GM10266 (cell line): ENCODE data around the gene SIPA1.
"Not testable (repeated sequence)": the region's sequence is repeated elsewhere in the genome, so short reads cannot be mapped to it uniquely, and the experiment has no call there.

Source experiments
- DNase-seq: peaks from one replicate; pipeline ENCODE4 v3.0.0; 2012; ENCODE audit errors: extremely low spot score
- CTCF ChIP-seq: IDR thresholded peaks from 2 replicates; pipeline ENCODE4 v1.5.1; 2012; ENCODE audit warnings: mild to moderate bottlenecking, low read depth; ENCODE audit not compliant: control insufficient read depth, insufficient read depth; ENCODE audit errors: missing control alignments

SIPA1 gene

DNA sequence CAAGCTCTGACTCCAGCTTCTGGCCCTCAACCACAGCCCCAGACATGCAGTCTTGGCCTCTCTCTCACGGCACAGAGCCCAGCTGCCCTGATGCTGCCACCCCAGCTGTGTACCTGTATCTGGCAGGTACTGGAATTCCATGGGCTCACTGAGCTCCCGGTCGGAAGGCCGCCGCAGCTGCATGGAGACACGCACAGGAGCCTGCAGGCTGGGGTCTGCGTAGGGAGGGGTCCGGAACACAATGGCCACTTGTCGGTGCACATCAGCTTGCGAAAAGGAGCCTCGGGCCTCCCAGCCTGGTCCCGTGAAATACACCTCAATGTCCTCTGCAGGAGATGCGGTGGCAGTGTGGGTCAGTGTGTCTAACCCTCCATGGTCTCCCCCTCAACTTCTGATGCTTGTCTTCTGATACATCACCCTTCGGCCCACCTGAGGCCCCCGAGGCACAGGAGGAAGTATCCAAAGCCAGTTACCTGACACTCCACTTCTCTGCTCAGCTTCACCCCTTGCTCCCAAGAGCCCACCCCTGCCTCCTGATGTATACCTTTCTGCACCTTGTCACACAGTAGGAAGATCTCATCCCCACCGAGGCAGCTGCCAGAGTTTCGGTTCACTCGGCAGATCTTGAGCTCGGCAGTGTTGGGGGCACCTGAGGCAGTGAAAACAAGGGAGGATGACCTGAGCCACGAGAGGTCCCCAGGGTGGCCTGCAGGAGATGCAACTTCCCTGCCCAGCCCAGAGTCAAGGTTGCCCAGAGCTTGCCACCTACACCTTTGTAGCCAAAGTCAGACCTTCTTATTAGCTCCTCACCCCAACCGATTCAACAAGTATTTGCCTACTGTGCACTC lies 20.5 kb downstream of the SIPA1 start:
- no peak for DNase-seq
- no peak for TF ChIP-seq CTCF

DNA sequence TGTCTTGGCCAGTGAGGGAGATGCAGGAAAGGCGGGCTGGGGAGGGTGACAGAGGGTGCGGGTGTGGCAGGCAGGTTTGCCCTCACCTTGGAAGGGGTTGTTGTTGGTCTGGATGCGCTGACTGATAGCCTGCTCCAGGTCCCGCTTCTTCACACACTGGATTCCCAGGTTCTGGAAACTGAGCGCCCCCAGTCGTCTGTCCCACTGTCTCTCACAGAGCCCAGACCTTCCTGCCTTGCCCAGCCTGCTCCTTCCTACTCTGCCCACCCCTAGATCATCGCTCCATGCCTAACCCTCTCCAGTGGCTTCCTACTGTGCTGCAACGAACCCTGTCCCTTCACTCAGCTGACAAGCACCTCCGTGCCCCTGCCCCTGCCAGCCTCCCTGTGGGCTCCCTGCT lies 22.1 kb downstream of the SIPA1 start:
- DNase-seq = no peak
- no peak for TF ChIP-seq CTCF

GRCh38 chr11:65660908-65661307 lies 23.0 kb downstream of the SIPA1 start:
- DNase-seq = not testable (repeated sequence)

- no peak for DNase-seq
- TF ChIP-seq CTCF = no peak
These were observed 23.8 kb downstream of the SIPA1 start for GRCh38 chr11:65661599-65662246.

DNA sequence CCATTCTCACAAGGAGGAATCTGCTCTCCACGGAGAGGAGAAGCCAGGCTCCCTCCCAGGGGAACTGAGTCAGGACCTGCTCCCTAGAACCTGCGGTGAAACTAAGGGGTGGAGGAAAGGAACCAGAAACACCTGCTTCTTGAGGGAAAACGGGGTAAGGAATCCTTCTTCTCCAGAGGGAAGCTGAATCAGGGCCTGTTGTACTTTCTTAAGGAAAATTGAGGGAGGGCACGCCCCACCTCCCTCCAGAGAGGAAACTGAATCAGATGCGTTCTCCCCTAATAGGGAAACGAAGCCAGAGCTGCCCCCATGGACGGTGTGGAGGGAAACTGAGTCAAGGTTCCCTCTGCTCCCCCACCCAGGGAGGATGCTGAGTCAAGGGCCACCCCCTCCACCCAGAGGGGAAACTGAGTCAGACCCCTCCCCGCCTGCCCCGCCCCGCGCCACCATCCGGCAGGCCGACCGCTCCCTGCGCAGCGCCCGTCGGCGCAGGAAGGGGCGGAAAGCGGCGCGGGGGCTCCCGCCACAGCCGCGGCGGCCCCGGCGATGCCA lies 24.4 kb downstream of the SIPA1 start:
- TF ChIP-seq CTCF = no peak
- no peak for DNase-seq

DNA sequence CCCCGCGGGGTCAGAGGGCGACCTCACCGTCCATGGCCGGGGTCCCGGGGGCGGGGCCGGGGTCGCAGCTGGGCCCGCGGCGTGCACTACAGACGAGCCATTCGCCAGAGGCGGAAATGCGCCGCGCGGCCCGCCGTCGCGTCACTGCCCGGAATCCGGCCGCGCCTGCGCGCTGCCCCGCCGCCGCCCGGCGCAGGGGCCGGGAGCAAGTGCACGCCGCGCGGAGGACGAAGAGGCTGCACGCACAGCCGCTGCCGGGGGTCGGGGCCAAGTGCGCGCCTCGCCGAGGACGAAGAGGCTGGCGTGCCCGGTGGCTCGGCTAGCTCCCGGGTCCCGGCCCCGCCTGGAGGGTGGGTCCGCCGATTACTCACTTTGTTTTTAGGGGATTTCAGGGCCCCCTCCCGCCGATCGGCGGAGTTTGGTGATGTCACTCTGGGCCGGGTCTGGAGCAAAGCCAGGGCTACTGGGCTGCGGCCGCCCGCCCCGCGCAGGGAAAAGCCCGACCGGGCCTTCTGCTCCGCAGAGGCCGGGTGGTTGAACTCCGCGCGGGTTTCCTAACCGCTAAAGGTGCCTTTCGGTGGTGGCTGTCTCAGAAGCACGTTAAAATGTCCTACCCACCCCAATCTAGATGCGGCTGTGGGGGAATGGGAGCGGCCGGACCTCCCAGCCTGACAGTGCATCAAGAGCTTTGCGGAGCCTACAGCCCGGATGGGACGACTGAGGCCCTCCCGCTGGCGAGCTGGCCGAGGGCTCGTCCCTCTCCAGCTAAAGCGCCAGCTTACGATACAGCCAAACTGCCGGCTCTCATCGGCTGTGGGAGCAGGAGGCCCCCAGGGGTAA lies 25.1 kb downstream of the SIPA1 start, which contains the start of gene RELA:
Gene RELA, minus strand, starts transcription at position 118 of the 840 bp plus-strand sequence. Its CDS starts 84 bp downstream, at position 34.
- peak; percentile 96 for DNase-seq
- TF ChIP-seq CTCF = no peak

GRCh38 chr11:65663639-65664200 lies 25.8 kb downstream of the SIPA1 start:
- no peak for TF ChIP-seq CTCF

More at GRCh38 chr11:65663639-65664200, 25.8 kb downstream of the SIPA1 start:
- no peak for DNase-seq
